ENCODE results near the gene RASA3.
"Not testable (repeated sequence)": the region's sequence is repeated elsewhere in the genome, so short reads cannot be mapped to it uniquely, and the experiment has no call there.

The RASA3 gene

DNA sequence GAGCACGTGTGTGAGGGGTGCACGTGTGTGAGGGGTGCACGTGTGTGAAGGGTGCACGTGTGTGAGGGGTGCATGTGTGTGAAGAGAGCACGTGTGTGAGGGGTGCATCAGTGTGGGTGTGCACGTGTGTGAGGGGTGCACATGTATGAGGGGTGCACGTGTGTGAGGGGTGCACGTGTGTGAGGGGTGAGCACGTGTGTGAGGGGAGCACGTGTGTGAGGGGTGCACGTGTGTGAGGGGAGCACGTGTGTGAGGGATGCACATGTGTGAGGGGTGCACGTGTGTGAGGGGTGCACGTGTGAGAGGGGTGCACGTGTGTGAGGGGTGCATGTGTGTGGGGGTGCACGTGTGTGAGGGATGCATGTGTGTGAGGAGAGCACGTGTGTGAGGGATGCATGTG lies 15.7 kb downstream of the RASA3 start:
- no peak overlapping the region for H3K4me3 ChIP-seq (ENCODE audit: low read depth, low read length)
- in situ Hi-C loops (cut with HindIII; ENCODE audit: low sequenced_read_pairs), result no loop called here
- no peak for DNase-seq (ENCODE audit: low read depth, low spot score)
- TF ChIP-seq, protein P1, sequence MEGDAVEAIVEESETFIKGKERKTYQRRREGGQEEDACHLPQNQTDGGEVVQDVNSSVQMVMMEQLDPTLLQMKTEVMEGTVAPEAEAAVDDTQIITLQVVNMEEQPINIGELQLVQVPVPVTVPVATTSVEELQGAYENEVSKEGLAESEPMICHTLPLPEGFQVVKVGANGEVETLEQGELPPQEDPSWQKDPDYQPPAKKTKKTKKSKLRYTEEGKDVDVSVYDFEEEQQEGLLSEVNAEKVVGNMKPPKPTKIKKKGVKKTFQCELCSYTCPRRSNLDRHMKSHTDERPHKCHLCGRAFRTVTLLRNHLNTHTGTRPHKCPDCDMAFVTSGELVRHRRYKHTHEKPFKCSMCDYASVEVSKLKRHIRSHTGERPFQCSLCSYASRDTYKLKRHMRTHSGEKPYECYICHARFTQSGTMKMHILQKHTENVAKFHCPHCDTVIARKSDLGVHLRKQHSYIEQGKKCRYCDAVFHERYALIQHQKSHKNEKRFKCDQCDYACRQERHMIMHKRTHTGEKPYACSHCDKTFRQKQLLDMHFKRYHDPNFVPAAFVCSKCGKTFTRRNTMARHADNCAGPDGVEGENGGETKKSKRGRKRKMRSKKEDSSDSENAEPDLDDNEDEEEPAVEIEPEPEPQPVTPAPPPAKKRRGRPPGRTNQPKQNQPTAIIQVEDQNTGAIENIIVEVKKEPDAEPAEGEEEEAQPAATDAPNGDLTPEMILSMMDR (IDR thresholded peaks at IDR 0.05; ENCODE audit: low read depth, low read length), result no peak

DNA sequence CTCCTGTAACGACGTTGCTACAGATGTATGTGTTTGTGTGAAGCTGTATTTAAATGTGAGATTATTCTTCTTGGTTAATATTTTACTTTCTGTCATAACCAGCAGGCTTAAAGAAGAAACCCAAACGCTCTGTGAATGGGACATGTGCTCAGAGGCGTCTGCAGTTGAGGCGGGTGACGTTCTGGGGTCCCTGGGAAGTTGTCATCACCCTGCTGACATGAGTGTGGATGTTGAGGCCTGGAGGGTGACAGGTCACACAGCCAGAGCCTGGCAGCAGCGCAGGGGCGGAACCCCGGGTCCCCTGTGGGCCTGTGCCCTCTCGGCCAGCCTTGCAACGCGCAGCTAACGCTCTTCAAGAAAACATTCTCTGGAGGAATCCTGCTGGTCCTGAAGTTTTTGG lies 16.6 kb downstream of the RASA3 start:
- H3K4me3 ChIP-seq (ENCODE audit: low read depth, low read length), result no peak overlapping the region
- in situ Hi-C loops (cut with HindIII; ENCODE audit: low sequenced_read_pairs), result no loop called here
- TF ChIP-seq, protein P1 (IDR thresholded peaks at IDR 0.05; ENCODE audit: low read depth, low read length), result no peak
- DNase-seq (ENCODE audit: low read depth, low spot score), result no peak

DNA sequence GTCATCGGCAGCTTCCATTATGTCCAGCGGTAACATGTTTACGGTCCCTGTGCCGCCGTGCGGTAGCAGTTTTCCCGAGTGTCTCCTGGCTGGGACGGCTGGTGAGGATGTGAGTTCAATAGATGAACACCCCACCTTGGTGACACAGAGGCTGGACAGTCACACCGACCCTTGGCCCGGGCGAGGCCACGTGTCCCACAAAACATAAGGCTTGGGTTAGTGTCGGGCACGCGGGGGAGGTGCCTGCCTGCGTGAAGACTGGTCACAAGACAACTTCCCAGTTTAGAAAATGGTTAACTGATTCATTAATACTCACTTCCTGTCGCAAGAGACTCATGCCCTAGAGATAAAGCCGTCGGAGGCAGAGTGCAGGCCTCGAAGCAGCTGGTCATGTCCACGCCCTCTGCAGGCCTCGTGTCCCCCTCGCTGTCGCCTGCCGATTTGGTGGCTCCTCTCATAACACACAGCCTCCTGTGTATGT lies 17.2 kb downstream of the RASA3 start:
- TF ChIP-seq, protein P1 (IDR thresholded peaks at IDR 0.05; ENCODE audit: low read depth, low read length), result peak; percentile 27
- in situ Hi-C loops (cut with HindIII; ENCODE audit: low sequenced_read_pairs), result no loop called here
- no peak overlapping the region for H3K4me3 ChIP-seq (ENCODE audit: low read depth, low read length)
- peak; percentile 76 for DNase-seq (ENCODE audit: low read depth, low spot score)

DNA sequence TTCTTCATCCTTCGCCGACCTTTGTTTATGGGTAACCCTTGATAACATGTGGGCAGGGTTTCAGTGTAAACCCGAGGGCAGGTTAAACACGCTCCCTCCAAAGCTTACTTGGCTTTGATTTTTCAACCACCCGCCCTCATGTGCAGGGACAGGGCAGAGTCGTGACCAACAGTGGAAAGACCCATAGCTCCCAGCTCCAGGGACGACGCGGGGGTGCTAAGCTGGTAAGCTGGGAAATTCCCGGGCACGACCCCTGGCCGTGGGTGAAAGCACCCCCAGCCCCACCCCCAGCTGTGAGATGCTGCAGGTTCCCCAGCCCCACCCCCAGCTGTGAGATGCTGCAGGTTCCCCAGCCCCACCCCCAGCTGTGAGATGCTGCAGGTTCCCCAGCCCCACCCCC lies 17.8 kb downstream of the RASA3 start:
- in situ Hi-C loops (cut with HindIII; ENCODE audit: low sequenced_read_pairs); DNase-seq (ENCODE audit: low read depth, low spot score); H3K4me3 ChIP-seq (ENCODE audit: low read depth, low read length): not testable (repeated sequence)

DNA sequence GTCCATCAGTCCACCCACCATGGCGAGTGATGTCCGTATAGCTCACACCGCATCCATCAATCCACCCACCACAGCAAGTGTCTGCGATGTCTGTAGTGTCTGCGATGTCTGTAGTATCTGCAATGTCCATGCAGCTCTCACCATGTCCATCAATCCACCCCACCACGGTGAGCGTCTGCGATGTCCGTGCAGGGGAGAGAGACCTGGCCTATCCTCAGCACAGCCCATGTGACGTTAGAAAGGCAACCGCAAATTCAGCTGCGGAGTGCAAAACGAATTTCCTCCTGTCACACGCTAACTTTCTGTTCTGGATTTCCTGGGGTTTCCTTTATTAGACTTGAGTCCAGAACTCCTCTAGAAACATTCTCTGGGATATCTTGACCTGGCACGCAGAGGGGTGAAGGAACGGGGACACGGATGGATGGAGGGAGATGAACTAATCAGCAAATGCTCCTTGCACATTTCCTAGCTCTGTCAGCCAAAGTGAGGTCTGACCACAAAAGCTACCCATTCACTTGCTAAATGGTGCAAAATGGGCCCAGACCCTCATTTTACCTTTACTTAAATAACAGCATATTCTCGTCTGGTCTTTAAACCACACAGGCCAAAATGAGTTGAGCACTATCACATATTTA lies 18.3 kb downstream of the RASA3 start:
- no peak overlapping the region for H3K4me3 ChIP-seq (ENCODE audit: low read depth, low read length)
- no peak for DNase-seq (ENCODE audit: low read depth, low spot score)

DNA sequence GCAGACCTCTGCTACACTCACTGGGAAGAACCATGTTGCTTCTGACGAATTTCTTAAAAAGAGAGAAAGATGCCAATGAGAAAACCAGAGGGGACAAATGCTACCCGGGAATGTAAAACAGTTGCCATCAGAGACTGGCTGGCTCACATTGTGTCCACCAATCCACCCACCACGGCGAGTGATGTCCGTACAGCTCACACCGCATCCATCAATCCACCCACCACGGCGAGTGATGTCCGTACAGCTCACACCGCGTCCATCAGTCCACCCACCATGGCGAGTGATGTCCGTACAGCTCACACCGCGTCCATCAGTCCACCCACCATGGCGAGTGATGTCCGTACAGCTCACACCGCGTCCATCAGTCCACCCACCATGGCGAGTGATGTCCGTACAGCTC lies 19.0 kb downstream of the RASA3 start:
- DNase-seq (ENCODE audit: low read depth, low spot score); in situ Hi-C loops (cut with HindIII; ENCODE audit: low sequenced_read_pairs); H3K4me3 ChIP-seq (ENCODE audit: low read depth, low read length): not testable (repeated sequence)

More for the DNA sequence above, 18.3 kb downstream of the RASA3 start:
- in situ Hi-C loops (cut with HindIII; ENCODE audit: low sequenced_read_pairs), result no loop called here
- TF ChIP-seq, protein P1 (IDR thresholded peaks at IDR 0.05; ENCODE audit: low read depth, low read length), result no peak

DNA sequence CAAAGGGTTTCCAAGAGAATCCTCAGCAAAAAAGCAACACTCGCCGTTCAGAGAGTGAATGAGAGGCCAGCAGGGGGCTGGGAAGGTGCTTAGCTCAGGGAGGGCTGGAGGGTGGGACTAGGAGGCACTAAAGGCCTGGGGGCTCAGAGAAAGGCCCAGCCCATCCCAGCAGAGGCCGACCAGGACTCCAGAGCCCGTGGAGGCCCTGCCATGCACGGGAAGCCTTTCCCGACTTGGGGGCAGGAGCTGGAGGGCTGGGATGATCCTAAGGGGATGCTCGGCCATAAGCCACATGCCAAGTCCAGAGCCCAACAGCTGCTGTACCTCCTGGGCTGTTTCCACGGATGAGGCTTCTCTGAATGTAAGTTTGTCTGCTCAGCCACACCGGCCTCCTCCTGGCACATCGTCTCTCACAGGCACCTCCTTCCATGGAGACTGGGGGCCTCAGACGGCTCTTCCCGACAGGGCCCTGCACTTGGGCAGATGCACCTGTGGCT lies 19.5 kb downstream of the RASA3 start:
- TF ChIP-seq, protein P1 (IDR thresholded peaks at IDR 0.05; ENCODE audit: low read depth, low read length), result peak; percentile 26
- in situ Hi-C loops (cut with HindIII; ENCODE audit: low sequenced_read_pairs), result no loop called here
- no peak for DNase-seq (ENCODE audit: low read depth, low spot score)
- H3K4me3 ChIP-seq (ENCODE audit: low read depth, low read length), result no peak overlapping the region

Measured in astrocyte of the spinal cord (primary cell).